ENCODE results near the gene PCK2. TPM values are rescaled to one million over a fixed set of nuclear protein-coding genes. Genes with fewer than 3 reads are reported as not detected.

The PCK2 gene
- total and polyA plus RNA-seq, 2 of the 13 experiments (the other 11 are each of a cell fraction or from before 2014, with no cell fraction given) = 129 to 272 TPM

DNA sequence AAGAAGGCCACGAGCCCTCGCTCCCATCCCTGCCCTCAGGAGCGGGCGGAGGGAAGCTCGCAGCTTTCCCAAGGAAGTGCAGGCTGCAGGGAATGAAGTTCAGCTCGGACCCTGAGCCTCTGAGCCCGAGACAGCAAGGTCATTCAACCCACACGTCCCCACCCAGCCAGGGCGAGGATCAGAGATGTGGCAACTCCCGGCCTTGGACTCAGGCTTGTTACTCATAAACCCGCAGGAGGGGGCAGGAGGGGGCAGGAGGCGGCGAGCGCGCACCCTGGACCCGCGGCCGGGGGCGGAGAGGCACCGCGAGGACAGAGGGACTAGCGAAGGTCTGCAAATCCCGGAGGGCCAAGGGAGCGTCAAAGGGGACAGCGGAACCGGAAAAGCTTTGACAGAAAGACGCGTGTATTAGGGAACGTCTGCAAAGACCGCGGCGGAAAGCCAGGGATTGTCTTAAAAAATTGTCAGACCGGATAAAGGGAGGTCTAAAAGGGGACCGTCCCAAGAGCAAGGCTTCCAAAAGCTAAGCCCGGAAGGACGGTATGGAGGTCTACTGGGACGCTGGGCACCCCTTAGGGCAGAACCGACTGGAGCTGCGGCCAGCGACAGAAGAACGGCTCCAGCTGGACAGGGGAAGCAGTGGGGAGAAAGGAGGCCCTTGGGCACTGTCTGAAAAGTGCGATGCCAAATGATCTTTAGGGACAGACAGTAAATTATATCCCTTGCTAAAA is 19.9 kb downstream of the PCK2 start (continued):
- TF ChIP-seq GLI4 (CRISPR knock-in tag; IDR thresholded peaks at IDR 0.05; ENCODE audit: borderline replicate concordance) (peak; percentile 98; the same call in 1 of the 2 replicates), PHF5A (CRISPR knock-in tag; IDR thresholded peaks at IDR 0.05; ENCODE audit: low read depth, unreplicated experiment) (peak; percentile 98), ZNF577 (CRISPR knock-in tag; IDR thresholded peaks at IDR 0.05; ENCODE audit: borderline replicate concordance, low read depth) (no peak), ONECUT2 (CRISPR knock-in tag; IDR thresholded peaks at IDR 0.05) (peak; percentile 44; the same call in 1 of the 2 replicates), PHF20 (CRISPR knock-in tag; IDR thresholded peaks at IDR 0.05) (no peak), ZFP36L1 (CRISPR knock-in tag; IDR thresholded peaks at IDR 0.05) (peak; percentile 96; the same call in 1 of the 2 replicates), PREB (CRISPR knock-in tag; IDR thresholded peaks at IDR 0.05) (no peak), ZNF713 (CRISPR knock-in tag; IDR thresholded peaks at IDR 0.05) (peak; percentile 98), ZNF30 (CRISPR knock-in tag; IDR thresholded peaks at IDR 0.05) (no peak), ZNF20 (CRISPR knock-in tag; IDR thresholded peaks at IDR 0.05) (peak; percentile 83; the same call in 1 of the 2 replicates), MEIS1 (CRISPR knock-in tag; IDR thresholded peaks at IDR 0.05; ENCODE audit: borderline replicate concordance) (peak; percentile 97), ZNF18 (CRISPR knock-in tag; IDR thresholded peaks at IDR 0.05; ENCODE audit: insufficient replicate concordance) (peak; percentile 92)
- TF ChIP-seq, protein P1, sequence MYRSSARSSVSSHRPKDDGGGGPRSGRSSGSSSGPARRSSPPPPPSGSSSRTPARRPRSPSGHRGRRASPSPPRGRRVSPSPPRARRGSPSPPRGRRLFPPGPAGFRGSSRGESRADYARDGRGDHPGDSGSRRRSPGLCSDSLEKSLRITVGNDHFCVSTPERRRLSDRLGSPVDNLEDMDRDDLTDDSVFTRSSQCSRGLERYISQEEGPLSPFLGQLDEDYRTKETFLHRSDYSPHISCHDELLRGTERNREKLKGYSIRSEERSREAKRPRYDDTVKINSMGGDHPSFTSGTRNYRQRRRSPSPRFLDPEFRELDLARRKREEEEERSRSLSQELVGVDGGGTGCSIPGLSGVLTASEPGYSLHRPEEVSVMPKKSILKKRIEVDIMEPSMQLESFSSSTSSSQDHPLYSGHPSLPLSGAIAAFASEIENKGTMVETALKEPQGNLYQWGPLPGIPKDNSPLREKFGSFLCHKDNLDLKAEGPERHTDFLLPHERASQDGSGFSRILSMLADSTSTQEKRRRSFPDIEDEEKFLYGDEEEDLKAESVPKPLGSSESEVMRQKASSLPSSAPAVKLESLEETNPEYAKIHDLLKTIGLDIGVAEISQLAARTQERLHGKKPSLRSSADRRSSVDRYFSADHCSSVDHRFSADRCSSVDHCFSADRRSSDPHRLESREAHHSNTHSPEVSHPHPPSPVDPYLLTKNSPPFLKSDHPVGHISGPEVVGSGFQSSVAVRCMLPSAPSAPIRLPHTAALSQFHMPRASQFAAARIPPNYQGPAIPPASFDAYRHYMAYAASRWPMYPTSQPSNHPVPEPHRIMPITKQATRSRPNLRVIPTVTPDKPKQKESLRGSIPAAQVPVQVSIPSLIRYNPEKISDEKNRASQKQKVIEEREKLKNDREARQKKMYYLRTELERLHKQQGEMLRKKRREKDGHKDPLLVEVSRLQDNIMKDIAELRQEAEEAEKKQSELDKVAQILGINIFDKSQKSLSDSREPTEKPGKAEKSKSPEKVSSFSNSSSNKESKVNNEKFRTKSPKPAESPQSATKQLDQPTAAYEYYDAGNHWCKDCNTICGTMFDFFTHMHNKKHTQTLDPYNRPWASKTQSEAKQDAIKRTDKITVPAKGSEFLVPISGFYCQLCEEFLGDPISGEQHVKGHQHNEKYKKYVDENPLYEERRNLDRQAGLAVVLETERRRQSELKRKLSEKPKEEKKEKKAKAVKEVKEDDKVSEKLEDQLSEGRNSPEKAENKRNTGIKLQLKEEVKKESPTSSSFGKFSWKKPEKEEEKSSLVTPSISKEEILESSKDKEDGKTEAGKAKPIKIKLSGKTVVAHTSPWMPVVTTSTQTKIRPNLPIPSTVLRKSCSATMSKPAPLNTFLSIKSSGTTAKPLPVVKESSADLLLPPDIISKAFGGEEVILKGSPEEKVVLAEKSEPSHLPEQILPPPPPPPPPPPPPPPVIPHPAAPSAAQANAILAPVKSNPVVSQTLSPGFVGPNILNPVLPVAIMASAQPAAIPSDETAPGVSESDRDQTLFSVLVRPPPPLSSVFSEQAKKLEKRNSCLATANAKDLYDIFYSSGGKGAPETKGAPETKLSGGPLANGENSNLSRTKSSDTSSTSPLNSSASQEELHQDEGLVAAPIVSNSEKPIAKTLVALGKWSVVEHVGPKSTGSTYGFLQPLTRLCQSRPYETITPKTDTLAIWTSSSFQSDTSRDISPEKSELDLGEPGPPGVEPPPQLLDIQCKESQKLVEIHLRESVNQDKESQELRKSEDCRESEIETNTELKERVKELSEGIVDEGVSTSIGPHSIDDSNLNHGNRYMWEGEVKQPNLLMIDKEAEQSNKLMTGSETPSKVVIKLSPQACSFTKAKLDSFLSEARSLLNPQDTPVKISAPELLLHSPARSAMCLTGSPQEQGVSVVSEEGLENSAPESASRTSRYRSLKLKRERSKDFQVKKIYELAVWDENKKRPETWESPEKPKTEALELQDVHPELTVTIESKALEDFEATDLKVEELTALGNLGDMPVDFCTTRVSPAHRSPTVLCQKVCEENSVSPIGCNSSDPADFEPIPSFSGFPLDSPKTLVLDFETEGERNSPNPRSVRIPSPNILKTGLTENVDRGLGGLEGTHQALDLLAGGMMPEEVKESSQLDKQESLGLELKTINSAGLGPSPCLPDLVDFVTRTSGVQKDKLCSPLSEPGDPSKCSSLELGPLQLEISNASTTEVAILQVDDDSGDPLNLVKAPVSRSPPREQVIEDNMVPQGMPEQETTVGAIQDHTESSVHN (CRISPR knock-in tag; IDR thresholded peaks at IDR 0.05) = peak; percentile 99
- TF ChIP-seq, protein P2, sequence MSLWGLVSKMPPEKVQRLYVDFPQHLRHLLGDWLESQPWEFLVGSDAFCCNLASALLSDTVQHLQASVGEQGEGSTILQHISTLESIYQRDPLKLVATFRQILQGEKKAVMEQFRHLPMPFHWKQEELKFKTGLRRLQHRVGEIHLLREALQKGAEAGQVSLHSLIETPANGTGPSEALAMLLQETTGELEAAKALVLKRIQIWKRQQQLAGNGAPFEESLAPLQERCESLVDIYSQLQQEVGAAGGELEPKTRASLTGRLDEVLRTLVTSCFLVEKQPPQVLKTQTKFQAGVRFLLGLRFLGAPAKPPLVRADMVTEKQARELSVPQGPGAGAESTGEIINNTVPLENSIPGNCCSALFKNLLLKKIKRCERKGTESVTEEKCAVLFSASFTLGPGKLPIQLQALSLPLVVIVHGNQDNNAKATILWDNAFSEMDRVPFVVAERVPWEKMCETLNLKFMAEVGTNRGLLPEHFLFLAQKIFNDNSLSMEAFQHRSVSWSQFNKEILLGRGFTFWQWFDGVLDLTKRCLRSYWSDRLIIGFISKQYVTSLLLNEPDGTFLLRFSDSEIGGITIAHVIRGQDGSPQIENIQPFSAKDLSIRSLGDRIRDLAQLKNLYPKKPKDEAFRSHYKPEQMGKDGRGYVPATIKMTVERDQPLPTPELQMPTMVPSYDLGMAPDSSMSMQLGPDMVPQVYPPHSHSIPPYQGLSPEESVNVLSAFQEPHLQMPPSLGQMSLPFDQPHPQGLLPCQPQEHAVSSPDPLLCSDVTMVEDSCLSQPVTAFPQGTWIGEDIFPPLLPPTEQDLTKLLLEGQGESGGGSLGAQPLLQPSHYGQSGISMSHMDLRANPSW (CRISPR knock-in tag; IDR thresholded peaks at IDR 0.05; ENCODE audit: borderline replicate concordance) = peak; percentile 100; the same call in 1 of the 2 replicates
